H9 (cell line): Measurements from ENCODE around the gene NPHP4. TPM values are rescaled to one million over a fixed set of nuclear protein-coding genes. Genes with fewer than 3 reads are reported as not detected.

Source experiments
- DNase-seq: peaks from one replicate; pipeline ENCODE4 v3.0.0-alpha.2; 2017
- H2AFZ ChIP-seq: one replicate; pipeline ENCODE4 v1.6.1; 2013; ENCODE audit warnings: mild to moderate bottlenecking, low read length, control low read depth, moderate library complexity
- H2AK5ac ChIP-seq: 2 replicates; pipeline ENCODE4 v1.6.1; 2013; ENCODE audit warnings: low read length, control low read depth, mixed read lengths; ENCODE audit not compliant: insufficient read length
- H2BK120ac ChIP-seq: one replicate; pipeline ENCODE4 v1.6.1; 2013; ENCODE audit warnings: low read depth, mild to moderate bottlenecking, low read length, control low read depth, inconsistent platforms; ENCODE audit not compliant: poor library complexity, severe bottlenecking
- H2BK12ac ChIP-seq: 2 replicates; pipeline ENCODE4 v1.6.1; 2013; ENCODE audit warnings: low read length, control low read depth, mixed read lengths, low read depth; ENCODE audit not compliant: insufficient read length
- H2BK15ac ChIP-seq: 2 replicates; pipeline ENCODE4 v1.6.1; 2013; ENCODE audit warnings: low read depth, low read length, control low read depth
- H2BK20ac ChIP-seq: one replicate; pipeline ENCODE4 v1.6.1; 2013; ENCODE audit warnings: low read depth, mild to moderate bottlenecking, low read length, control low read depth, inconsistent platforms; ENCODE audit not compliant: poor library complexity, severe bottlenecking
- H2BK5ac ChIP-seq: 2 replicates; pipeline ENCODE4 v1.6.1; 2013; ENCODE audit warnings: low read length, control low read depth, mixed read lengths; ENCODE audit not compliant: insufficient read length
- H3K14ac ChIP-seq: 2 replicates; pipeline ENCODE4 v1.6.1; 2013; ENCODE audit warnings: low read length, control low read depth; ENCODE audit not compliant: insufficient read depth
- H3K18ac ChIP-seq: 2 replicates; pipeline ENCODE4 v1.6.1; 2013; ENCODE audit warnings: low read depth, mild to moderate bottlenecking, mixed read lengths, low read length, control low read depth; ENCODE audit not compliant: insufficient read length
- H3K23ac ChIP-seq: 2 replicates; pipeline ENCODE4 v1.6.1; 2013; ENCODE audit warnings: low read length, control low read depth, mixed read lengths, low read depth; ENCODE audit not compliant: insufficient read length
- H3K23me2 ChIP-seq: 2 replicates; pipeline ENCODE4 v1.6.1; 2013; ENCODE audit warnings: low read depth, mild to moderate bottlenecking, mixed read lengths, low read length, control low read depth; ENCODE audit not compliant: insufficient read length, poor library complexity, severe bottlenecking
- H3K27ac ChIP-seq: 2 replicates; pipeline ENCODE4 v1.5.1; 2013; ENCODE audit warnings: low read length, control low read depth, mixed read lengths, low read depth; ENCODE audit not compliant: insufficient read length
- H3K27me3 ChIP-seq: 2 replicates; pipeline ENCODE4 v1.6.1; 2013; ENCODE audit warnings: low read length, control low read depth, inconsistent platforms; ENCODE audit not compliant: insufficient read depth
- H3K4ac ChIP-seq: 2 replicates; pipeline ENCODE4 v1.6.1; 2013; ENCODE audit warnings: low read depth, mild to moderate bottlenecking, control low read depth, inconsistent platforms, low read length, moderate library complexity
- H3K4me1 ChIP-seq: 2 replicates; pipeline ENCODE4 v1.6.1; 2013; ENCODE audit warnings: low read length, control low read depth, inconsistent platforms; ENCODE audit not compliant: insufficient read depth
- H3K4me2 ChIP-seq: 2 replicates; pipeline ENCODE4 v1.6.1; 2013; ENCODE audit warnings: low read length, control low read depth, mixed read lengths; ENCODE audit not compliant: insufficient read length, insufficient read depth
- H3K56ac ChIP-seq: 2 replicates; pipeline ENCODE4 v1.6.1; 2013; ENCODE audit warnings: low read depth, mild to moderate bottlenecking, mixed read lengths, low read length, control low read depth; ENCODE audit not compliant: insufficient read length
- H3K79me1 ChIP-seq: 2 replicates; pipeline ENCODE4 v1.6.1; 2013; ENCODE audit warnings: low read depth, mild to moderate bottlenecking, moderate library complexity, low read length, control low read depth, inconsistent platforms; ENCODE audit not compliant: insufficient read depth, poor library complexity, severe bottlenecking
- H3K79me2 ChIP-seq: 2 replicates; pipeline ENCODE4 v1.6.1; 2013; ENCODE audit warnings: low read length, control low read depth, inconsistent platforms; ENCODE audit not compliant: insufficient read depth
- H3K9ac ChIP-seq: 2 replicates; pipeline ENCODE4 v1.6.1; 2013; ENCODE audit warnings: low read length, control low read depth, mixed read lengths; ENCODE audit not compliant: insufficient read length; ENCODE audit errors: extremely low read depth
- H3K9me3 ChIP-seq: one replicate; pipeline ENCODE4 v1.6.1; 2013; ENCODE audit warnings: low read depth, low read length, inconsistent platforms; ENCODE audit not compliant: control insufficient read depth
- H3T11ph ChIP-seq: one replicate; pipeline ENCODE4 v1.6.1; 2013; ENCODE audit warnings: mild to moderate bottlenecking, low read length, control low read depth, inconsistent platforms
- H4K20me1 ChIP-seq: one replicate; pipeline ENCODE4 v1.6.1; 2013; ENCODE audit not compliant: control insufficient read depth, insufficient read length, insufficient read depth
- H4K5ac ChIP-seq: 2 replicates; pipeline ENCODE4 v1.6.1; 2013; ENCODE audit warnings: low read depth, mild to moderate bottlenecking, mixed read lengths, low read length, control low read depth; ENCODE audit not compliant: insufficient read length
- H4K8ac ChIP-seq: replicated peaks from 2 replicates; pipeline ENCODE4 v1.6.1; 2013; ENCODE audit warnings: low read length, control low read depth, mixed read lengths, low read depth; ENCODE audit not compliant: insufficient read length
- H4K91ac ChIP-seq: 2 replicates; pipeline ENCODE4 v1.6.1; 2013; ENCODE audit warnings: low read depth, mild to moderate bottlenecking, moderate library complexity, mixed read lengths, low read length, control low read depth; ENCODE audit not compliant: insufficient read length
- H3K27ac Mint-ChIP-seq, 3 experiments: 2 replicates in 2 of 3; 3 replicates in 1 of 3; pipeline ENCODE4 v1.8.0; 2020 to 2021; ENCODE audit warnings: mixed read lengths in 3 of 3, mild to moderate bottlenecking in 1 of 3, moderate library complexity in 1 of 3
- H3K27me3 Mint-ChIP-seq: 2 replicates; pipeline ENCODE4 v1.8.0; 2021; ENCODE audit warnings: low read depth, mild to moderate bottlenecking, moderate library complexity, mixed read lengths
- H3K36me3 Mint-ChIP-seq, 3 experiments: 2 replicates in 2 of 3; 3 replicates in 1 of 3; pipeline ENCODE4 v1.8.0; 2020 to 2021; ENCODE audit warnings: low read depth in 3 of 3, mixed read lengths in 3 of 3; ENCODE audit not compliant: insufficient read depth in 1 of 3
- H3K4me1 Mint-ChIP-seq, 2 experiments: 2 replicates each; pipeline ENCODE4 v1.8.0; 2020; ENCODE audit warnings: mixed read lengths in 2 of 2
- H3K4me3 Mint-ChIP-seq, 2 experiments: 2 replicates in 1 of 2; 3 replicates in 1 of 2; pipeline ENCODE4 v1.8.0; 2020 to 2021; ENCODE audit warnings: mild to moderate bottlenecking in 2 of 2, mixed read lengths in 2 of 2, moderate library complexity in 1 of 2
- H3K9me3 Mint-ChIP-seq, 2 experiments: 2 replicates in 1 of 2; 3 replicates in 1 of 2; pipeline ENCODE4 v1.8.0; 2020; ENCODE audit warnings: mild to moderate bottlenecking in 2 of 2, mixed read lengths in 2 of 2, moderate library complexity in 1 of 2
- WGBS: extraction: QIAGEN DNeasy Blood & Tissue Kit; methylation state at CpG from one replicate; pipeline ENCODE4 v1.1.7; 2013; ENCODE audit warnings: missing lambda C conversion rate, low lambda C conversion rate, mixed read lengths; ENCODE audit not compliant: insufficient read length; ENCODE audit errors: extremely low coverage; 5-methylcytosine and 5-hydroxymethylcytosine counted together
- total RNA-seq: library from RNA; stranded (reverse); gene quantifications from 2 replicates; pipeline ENCODE4 v1.2.1, GENCODE V29; 2021
- TF ChIP-seq, protein P1 (sequence below): fragments of 200-600 bp; sonication (generic); conservative IDR thresholded peaks from 3 replicates; pipeline ENCODE4 v1.8.0; 2021; ENCODE audit warnings: antibody characterized with exemption, mild to moderate bottlenecking

Gene NPHP4
- total RNA-seq, 1 experiment from 2014 or later, result 17.6 TPM

DNA sequence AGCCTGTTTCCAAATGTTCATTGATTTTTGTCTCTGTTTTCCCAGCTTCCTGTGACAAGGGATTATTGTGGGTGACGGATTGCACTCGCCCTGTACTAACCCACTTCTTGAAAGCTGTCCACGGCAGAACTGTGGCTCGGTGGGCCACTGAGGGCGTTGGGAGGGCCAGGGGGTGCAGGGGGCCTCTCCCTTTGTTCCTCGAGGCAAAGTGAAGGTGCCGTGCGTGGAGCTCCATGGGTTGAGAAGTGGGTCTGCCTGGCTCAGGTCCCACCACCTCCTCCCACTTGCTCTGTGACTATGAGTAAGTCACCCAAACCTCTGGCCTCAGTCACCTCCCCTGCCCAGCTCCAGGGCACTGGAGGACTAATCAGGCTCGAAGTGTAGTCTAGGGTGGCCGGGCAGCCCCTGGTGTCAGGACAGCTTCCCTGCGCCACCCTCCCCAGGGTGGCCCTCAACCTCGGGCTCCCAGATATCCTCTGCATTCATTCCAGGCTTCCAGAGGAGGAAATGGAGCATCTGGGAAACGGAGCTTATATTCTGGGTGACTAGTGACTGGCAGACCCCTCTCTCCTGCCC, 148.6 kb downstream of the NPHP4 start:
- Histone ChIP-seq H3K79me2 (no peaks in the 10 kb centered on the region), H3K4me2 (no peak overlapping the region), H2BK20ac (no peak overlapping the region), H3K4ac (no peak overlapping the region), H3K27ac (no peak overlapping the region), H3K4me1 (no peaks in the 10 kb centered on the region), H4K91ac (no peak overlapping the region), H3T11ph (no peak overlapping the region), H3K27me3 (no peaks in the 10 kb centered on the region), H3K18ac (no peak overlapping the region), H3K56ac (no peak overlapping the region), H4K20me1 (no peaks in the 10 kb centered on the region), H4K8ac (no peak overlapping the region), H3K9ac (no peak overlapping the region), H3K23ac (no peak overlapping the region), H2BK120ac (no peak overlapping the region), H2BK15ac (no peak overlapping the region), H2BK12ac (no peak overlapping the region), H3K9me3 (no peaks in the 10 kb centered on the region), H2BK5ac (no peak overlapping the region), H3K23me2 (no peaks in the 10 kb centered on the region), H3K79me1 (no peaks in the 10 kb centered on the region), H4K5ac (no peak overlapping the region), H3K14ac (peak overlapping the region; percentile 6; the same call in 1 of the 2 replicates), H2AK5ac (no peak overlapping the region), H2AFZ (no peak overlapping the region)
- peaks cover 12% of the 10 kb centered on the region for H3K27me3 Mint-ChIP-seq
- H3K36me3 Mint-ChIP-seq, result no peaks in the 10 kb centered on the region; a peak in 1 of 7 replicates
- peaks cover 16 to 28% of the 10 kb centered on the region in 2 experiments for H3K4me1 Mint-ChIP-seq
- no peak overlapping the region; a peak in 1 of 5 replicates for H3K4me3 Mint-ChIP-seq
- H3K27ac Mint-ChIP-seq, result no peak overlapping the region
- WGBS, result no CpG with 5 or more reads among the region's 13 CpGs
- DNase-seq, result no peak
- TF ChIP-seq, protein P1, sequence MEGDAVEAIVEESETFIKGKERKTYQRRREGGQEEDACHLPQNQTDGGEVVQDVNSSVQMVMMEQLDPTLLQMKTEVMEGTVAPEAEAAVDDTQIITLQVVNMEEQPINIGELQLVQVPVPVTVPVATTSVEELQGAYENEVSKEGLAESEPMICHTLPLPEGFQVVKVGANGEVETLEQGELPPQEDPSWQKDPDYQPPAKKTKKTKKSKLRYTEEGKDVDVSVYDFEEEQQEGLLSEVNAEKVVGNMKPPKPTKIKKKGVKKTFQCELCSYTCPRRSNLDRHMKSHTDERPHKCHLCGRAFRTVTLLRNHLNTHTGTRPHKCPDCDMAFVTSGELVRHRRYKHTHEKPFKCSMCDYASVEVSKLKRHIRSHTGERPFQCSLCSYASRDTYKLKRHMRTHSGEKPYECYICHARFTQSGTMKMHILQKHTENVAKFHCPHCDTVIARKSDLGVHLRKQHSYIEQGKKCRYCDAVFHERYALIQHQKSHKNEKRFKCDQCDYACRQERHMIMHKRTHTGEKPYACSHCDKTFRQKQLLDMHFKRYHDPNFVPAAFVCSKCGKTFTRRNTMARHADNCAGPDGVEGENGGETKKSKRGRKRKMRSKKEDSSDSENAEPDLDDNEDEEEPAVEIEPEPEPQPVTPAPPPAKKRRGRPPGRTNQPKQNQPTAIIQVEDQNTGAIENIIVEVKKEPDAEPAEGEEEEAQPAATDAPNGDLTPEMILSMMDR, result no peak
- H3K9me3 Mint-ChIP-seq, result no peaks in the 10 kb centered on the region
